Endometrial microvascular endothelial cells (primary cell): ENCODE data around the gene PRAMEF18. TPM values are rescaled to one million over a fixed set of nuclear protein-coding genes. Genes with fewer than 3 reads are reported as not detected.
"Not testable (repeated sequence)": the region's sequence is repeated elsewhere in the genome, so short reads cannot be mapped to it uniquely, and the experiment has no call there.

Experiments used
- in situ Hi-C: cut with HindIII; loops from 2 replicates; pipeline ENCODE4 v1.10.0; 2017; ENCODE audit warnings: low sequenced_read_pairs, low pct_unique_long_range_greater_than_20kb; ENCODE audit errors: inconsistent ontology term
- total RNA-seq: library from RNA; depleted of rRNA; stranded (reverse); fragments of >200 nt; gene quantifications from one replicate; pipeline ENCODE4 v1.2.3, GENCODE V29; 2015; ENCODE audit errors: inconsistent ontology term

Gene PRAMEF18
- total RNA-seq, 1 donor from 2014 or later = not detected

DNA sequence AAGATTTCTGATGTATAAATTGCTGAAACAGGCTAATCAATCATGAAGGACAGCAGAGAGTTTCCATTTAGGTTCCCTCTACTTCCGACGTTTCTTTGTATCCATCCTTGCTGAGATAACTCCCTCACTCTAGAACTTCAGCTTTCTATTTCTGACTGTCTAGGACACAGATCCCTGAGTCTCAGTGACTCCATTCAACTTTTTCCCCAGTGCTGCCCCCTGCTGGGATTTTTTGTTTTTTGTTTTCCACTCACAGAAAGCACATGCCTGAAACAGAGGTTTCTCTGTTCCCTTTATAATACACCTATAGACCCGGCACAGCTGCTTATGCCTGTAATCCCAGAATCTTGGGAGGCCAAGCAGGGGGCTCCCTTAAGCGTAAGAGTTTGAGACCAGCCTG lies 3.2 kb downstream of the PRAMEF18 start:
- in situ Hi-C loops = not testable (repeated sequence)

DNA sequence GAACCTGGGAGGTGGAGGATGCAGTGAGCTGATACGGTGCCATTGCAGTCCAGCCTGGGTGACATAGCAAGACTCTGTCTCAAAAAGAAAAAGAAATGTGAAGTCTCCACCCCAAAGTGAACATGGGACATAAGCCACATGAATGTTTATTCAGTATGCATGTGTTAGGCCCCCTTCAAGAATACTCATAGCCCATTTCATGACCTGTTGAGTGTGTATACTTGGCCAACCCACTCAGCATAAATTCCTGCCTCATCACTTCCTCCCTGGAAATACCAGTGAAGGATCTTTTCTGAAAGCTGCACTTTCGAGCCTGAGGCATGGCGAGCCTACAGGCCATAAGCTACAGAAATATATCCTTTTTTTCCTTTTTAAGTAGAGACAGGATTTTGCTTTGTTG lies 6.8 kb downstream of the PRAMEF18 start:
- in situ Hi-C loops = not testable (repeated sequence)

DNA sequence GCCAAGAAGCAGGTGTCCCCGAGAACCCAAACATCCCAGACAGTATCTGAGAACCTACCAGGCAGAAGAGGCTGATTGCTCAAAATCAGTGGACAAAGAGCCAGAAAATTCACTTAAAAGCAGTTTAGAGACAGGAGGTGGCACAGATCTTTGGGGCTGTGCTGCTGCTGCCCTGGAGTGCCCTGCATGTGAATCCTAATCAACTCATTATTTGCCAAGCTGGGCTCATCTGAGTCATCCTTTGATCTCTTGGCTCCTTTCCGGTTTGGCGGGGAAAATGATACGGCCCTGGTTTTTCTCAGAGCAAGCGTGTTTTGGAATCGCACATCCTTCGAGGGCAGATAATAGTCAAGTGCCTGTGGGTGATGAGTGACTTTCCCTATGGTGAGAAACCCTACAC lies 9.3 kb downstream of the PRAMEF18 start:
- in situ Hi-C loops = not testable (repeated sequence)

DNA sequence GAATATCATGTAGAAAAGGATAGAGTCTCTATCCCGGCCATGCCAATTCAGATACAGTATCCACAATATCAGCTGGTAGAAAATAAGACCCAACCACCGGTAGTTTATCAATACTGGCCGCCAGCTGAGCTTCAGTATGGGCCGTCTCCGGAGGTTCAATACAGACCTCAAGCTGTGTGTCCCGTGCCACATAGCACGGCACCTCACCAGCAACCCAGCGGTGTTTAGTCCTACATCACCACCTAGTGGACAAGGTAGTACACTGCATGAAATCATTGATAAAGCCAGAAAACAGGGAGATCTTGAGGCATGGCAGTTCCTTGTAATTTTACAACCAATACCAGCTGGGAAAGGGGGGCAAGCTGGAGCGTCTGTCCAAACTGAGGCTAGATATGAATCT lies 17.2 kb downstream of the PRAMEF18 start:
- in situ Hi-C loops = not testable (repeated sequence)

DNA sequence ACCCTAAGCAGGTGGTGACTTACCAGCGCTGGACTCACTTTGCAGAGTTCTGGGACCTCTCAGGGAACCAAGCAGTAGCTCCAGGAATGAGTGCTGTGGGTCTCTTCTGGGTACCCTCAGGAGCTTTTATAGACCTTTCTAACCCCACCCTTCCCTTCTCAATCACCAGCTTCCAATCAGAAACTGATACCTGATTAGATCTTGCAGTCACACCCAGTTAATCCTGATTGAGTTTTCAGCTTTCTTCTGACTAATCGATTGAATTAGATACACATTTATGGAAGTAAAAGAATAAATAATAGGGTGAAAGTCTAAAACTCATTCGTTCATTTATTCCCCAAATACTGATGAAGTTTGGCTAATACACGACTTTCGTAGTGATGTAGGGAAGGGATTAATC lies 24.6 kb downstream of the PRAMEF18 start, which contains the start of gene PRAMEF13:
Gene PRAMEF13 (minus strand): TSS at position 101 of the 400 bp plus-strand sequence. CDS start 1,820 bp downstream, outside the sequence.
- in situ Hi-C loops = not testable (repeated sequence)

Other genes with a start within 250 kb of the PRAMEF18 start
- not detected for gene PRAMEF27, start 169.6 kb downstream of the PRAMEF18 start, total RNA-seq
- gene HNRNPCL3, start 165.4 kb downstream of the PRAMEF18 start, total RNA-seq = not detected
- gene PRAMEF25, start 155.4 kb downstream of the PRAMEF18 start, total RNA-seq = not detected
- gene HNRNPCL2, start 109.3 kb downstream of the PRAMEF18 start, total RNA-seq = not detected
- not detected for gene PRAMEF26, start 70.1 kb downstream of the PRAMEF18 start, total RNA-seq
- gene HNRNPCL4, start 60.5 kb downstream of the PRAMEF18 start, total RNA-seq = not detected
- not detected for gene PRAMEF9, start 54.3 kb downstream of the PRAMEF18 start, total RNA-seq
- gene PRAMEF13, start 24.7 kb downstream of the PRAMEF18 start, total RNA-seq = not detected
- not detected for gene PRAMEF5, start 28.0 kb upstream of the PRAMEF18 start, total RNA-seq
- not detected for gene PRAMEF8, start 59.0 kb upstream of the PRAMEF18 start, total RNA-seq
- gene PRAMEF33, start 77.4 kb upstream of the PRAMEF18 start, total RNA-seq = not detected
- gene PRAMEF15, start 89.4 kb upstream of the PRAMEF18 start, total RNA-seq = not detected
- gene PRAMEF14, start 121.0 kb upstream of the PRAMEF18 start, total RNA-seq = not detected
- gene PRAMEF19, start 145.8 kb upstream of the PRAMEF18 start, total RNA-seq = not detected
- not detected for gene PRAMEF17, start 163.5 kb upstream of the PRAMEF18 start, total RNA-seq
- gene PRAMEF20, start 184.3 kb upstream of the PRAMEF18 start, total RNA-seq = not detected